Suprapubic skin (tissue), 3 donors: ENCODE measurements around the gene MIER2.

Experiments
- EP300 ChIP-seq: sonication (generic); formaldehyde crosslinking; IDR thresholded peaks from one replicate; pipeline ENCODE4 v1.6.1; 2017; ENCODE audit warnings: antibody characterized with exemption
- POLR2A ChIP-seq, 2 donors: fragments of 450-650 bp; IDR thresholded peaks; one replicate each; pipeline ENCODE4 v1.6.1; 2017; ENCODE audit warnings: antibody characterized with exemption in 2 of 2, mild to moderate bottlenecking in 2 of 2, moderate library complexity in 2 of 2
- TF ChIP-seq, protein P1 (sequence below), 2 donors: fragments of 200-600 bp in 1 of 2; fragments of 450-650 bp in 1 of 2; sonication (generic) in 1 of 2; IDR thresholded peaks; one replicate each; pipeline ENCODE4 v1.5.1; 2016 to 2019; ENCODE audit warnings: antibody characterized with exemption in 2 of 2, mild to moderate bottlenecking in 1 of 2, moderate library complexity in 1 of 2

DNA sequence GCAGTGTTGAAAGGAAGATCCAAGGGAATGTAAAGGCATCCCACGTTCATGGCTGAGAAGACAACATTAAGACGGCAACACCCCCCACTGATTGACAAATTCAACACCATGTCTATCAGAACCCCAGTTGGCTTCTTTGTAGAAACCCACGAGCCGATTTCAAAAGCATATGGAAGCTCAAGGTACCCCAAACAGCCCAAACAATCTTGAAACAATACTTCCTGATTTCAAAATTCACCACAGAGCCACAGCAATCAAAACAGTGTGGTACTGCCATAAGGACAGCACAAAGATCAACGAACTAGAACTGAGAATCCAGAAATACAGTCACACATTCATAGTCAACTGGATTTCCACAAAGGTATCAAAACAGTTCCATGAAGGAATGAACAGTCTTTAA, 6.2 kb downstream of the MIER2 start:
- TF ChIP-seq, protein P1, sequence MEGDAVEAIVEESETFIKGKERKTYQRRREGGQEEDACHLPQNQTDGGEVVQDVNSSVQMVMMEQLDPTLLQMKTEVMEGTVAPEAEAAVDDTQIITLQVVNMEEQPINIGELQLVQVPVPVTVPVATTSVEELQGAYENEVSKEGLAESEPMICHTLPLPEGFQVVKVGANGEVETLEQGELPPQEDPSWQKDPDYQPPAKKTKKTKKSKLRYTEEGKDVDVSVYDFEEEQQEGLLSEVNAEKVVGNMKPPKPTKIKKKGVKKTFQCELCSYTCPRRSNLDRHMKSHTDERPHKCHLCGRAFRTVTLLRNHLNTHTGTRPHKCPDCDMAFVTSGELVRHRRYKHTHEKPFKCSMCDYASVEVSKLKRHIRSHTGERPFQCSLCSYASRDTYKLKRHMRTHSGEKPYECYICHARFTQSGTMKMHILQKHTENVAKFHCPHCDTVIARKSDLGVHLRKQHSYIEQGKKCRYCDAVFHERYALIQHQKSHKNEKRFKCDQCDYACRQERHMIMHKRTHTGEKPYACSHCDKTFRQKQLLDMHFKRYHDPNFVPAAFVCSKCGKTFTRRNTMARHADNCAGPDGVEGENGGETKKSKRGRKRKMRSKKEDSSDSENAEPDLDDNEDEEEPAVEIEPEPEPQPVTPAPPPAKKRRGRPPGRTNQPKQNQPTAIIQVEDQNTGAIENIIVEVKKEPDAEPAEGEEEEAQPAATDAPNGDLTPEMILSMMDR (IDR thresholded peaks at IDR 0.05): no peak
- no peak for TF ChIP-seq POLR2A (IDR thresholded peaks at IDR 0.05)
- no peak for TF ChIP-seq EP300
